Measurements from ENCODE around the gene CWH43. TPM values are rescaled to one million over a fixed set of nuclear protein-coding genes. Genes with fewer than 3 reads are reported as not detected.

CWH43 gene
- total and polyA plus RNA-seq, 9 of the 15 experiments (the other 6 are each of a cell fraction or from before 2014, with no cell fraction given), result not detected

DNA sequence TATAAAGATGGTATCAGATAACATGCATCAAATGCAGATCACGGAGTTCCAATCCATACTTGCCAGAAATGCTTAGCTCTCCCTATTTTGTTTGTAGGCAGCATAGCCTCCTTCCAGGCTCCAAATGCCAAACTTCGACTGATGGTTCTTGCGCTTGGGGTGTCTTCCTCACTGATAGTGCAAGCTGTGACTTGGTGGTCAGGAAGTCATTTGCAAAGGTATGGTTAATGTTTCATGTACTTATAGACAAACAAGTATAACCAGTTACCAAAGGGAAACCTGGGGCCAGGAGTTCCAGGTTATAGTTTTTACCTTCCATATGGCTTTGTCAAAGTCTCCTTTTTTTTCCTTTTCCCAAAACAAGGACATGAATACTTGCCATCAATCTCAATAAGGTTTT, 5.3 kb downstream of the CWH43 start:
- ATAC-seq, result no peak
- POLR2A ChIA-PET, result no interaction called here
- TF ChIP-seq NUFIP1 (IDR thresholded peaks at IDR 0.05; ENCODE audit: partially characterized antibody) (no peak), MEF2D (tag; conservative IDR thresholded peaks at IDR 0.05; ENCODE audit: low read depth) (no peak), EHMT2 (IDR thresholded peaks at IDR 0.05) (no peak), ZNF444 (CRISPR knock-in tag; IDR thresholded peaks at IDR 0.05) (no peak), SRF (CRISPR knock-in tag; IDR thresholded peaks at IDR 0.05) (no peak), FOXJ2 (tag; IDR thresholded peaks at IDR 0.05) (no peak), ZBTB2 (IDR thresholded peaks at IDR 0.05) (no peak), FOXK1 (CRISPR knock-in tag; IDR thresholded peaks at IDR 0.05; ENCODE audit: borderline replicate concordance) (no peak), ARID1B (IDR thresholded peaks at IDR 0.05) (no peak), ZNF232 (CRISPR knock-in tag; IDR thresholded peaks at IDR 0.05) (no peak), ZNF384 (IDR thresholded peaks at IDR 0.05; ENCODE audit: low read depth, low read length) (no peak), CBX8 (IDR thresholded peaks at IDR 0.05; ENCODE audit: borderline replicate concordance, extremely low read depth, low read depth, low read length, poor library complexity, severe bottlenecking) (no peak), KLF10 (CRISPR knock-in tag; IDR thresholded peaks at IDR 0.05) (no peak)
- TF ChIP-seq, protein P1, sequence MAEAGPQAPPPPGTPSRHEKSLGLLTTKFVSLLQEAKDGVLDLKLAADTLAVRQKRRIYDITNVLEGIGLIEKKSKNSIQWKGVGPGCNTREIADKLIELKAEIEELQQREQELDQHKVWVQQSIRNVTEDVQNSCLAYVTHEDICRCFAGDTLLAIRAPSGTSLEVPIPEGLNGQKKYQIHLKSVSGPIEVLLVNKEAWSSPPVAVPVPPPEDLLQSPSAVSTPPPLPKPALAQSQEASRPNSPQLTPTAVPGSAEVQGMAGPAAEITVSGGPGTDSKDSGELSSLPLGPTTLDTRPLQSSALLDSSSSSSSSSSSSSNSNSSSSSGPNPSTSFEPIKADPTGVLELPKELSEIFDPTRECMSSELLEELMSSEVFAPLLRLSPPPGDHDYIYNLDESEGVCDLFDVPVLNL (CRISPR knock-in tag; IDR thresholded peaks at IDR 0.05; ENCODE audit: low read depth), result no peak
- TF ChIP-seq, protein P2, sequence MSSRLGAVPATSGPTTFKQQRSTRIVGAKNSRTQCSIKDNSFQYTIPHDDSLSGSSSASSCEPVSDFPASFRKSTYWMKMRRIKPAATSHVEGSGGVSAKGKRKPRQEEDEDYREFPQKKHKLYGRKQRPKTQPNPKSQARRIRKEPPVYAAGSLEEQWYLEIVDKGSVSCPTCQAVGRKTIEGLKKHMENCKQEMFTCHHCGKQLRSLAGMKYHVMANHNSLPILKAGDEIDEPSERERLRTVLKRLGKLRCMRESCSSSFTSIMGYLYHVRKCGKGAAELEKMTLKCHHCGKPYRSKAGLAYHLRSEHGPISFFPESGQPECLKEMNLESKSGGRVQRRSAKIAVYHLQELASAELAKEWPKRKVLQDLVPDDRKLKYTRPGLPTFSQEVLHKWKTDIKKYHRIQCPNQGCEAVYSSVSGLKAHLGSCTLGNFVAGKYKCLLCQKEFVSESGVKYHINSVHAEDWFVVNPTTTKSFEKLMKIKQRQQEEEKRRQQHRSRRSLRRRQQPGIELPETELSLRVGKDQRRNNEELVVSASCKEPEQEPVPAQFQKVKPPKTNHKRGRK (tag; IDR thresholded peaks at IDR 0.05), result no peak

More for the DNA sequence above, 5.3 kb downstream of the CWH43 start:
- H3K27me3 ChIP-seq (ENCODE audit: control insufficient read depth in 2 of 2, insufficient read depth in 2 of 2, low read length in 2 of 2), result peaks cover 11 to 14% of the 10 kb centered on the region in 2 experiments
- H3K4me3 ChIP-seq, result no peak overlapping the region
- WGBS (ENCODE audit: insufficient coverage, low coverage, missing lambda C conversion rate), result 6% methylated on average over 3 of the region's 3 CpGs
- H3K4me2 ChIP-seq (ENCODE audit: insufficient read depth, low read length), result no peak overlapping the region
- H3K27ac ChIP-seq (ENCODE audit: extremely low read depth, low read depth, low read length), result no peak overlapping the region
- intact Hi-C loops (cut with micrococcal nuclease) (no loop called here), in situ Hi-C loops (cut with MboI) (no loop called here)
- no peaks in the 10 kb centered on the region for H3K79me2 ChIP-seq (ENCODE audit: control insufficient read depth, insufficient read depth, low read length)
- H2AFZ ChIP-seq (ENCODE audit: low read depth, low read length), result no peak overlapping the region
- peaks cover 0 to 3% of the 10 kb centered on the region in 2 experiments; a peak in 1 of 5 replicates for H3K4me1 ChIP-seq (replicated peaks in 1 of 2; ENCODE audit: control insufficient read depth in 2 of 2, insufficient read depth in 2 of 2, low read length in 2 of 2)
- DNase-seq (ENCODE audit: extremely low read depth in 1 of 4, low spot score in 3 of 4), result no peak
- BruUV-seq (replicated peaks), result no TSS peak
- no peak overlapping the region for H3K9ac ChIP-seq (ENCODE audit: insufficient read depth in 1 of 2, low read depth in 2 of 2, low read length in 2 of 2)
- FAIRE-seq, result no peak
- CTCF ChIA-PET (ENCODE audit: low intra/inter-chr PET ratio), result no interaction called here
- H3K9me3 ChIP-seq (replicated peaks; ENCODE audit: control insufficient read depth, insufficient read depth, low read depth, low read length), result no peaks in the 10 kb centered on the region
- H3K9me1 ChIP-seq (ENCODE audit: control insufficient read depth, insufficient read depth, low read length), result no peaks in the 10 kb centered on the region
- H4K20me1 ChIP-seq (replicated peaks; ENCODE audit: control insufficient read depth, insufficient read depth, low read length), result no peaks in the 10 kb centered on the region
- no peaks in the 10 kb centered on the region for H3K36me3 ChIP-seq (ENCODE audit: control insufficient read depth, insufficient read depth, low read length)
